GM18858 (cell line): Measurements from ENCODE around the gene HSPB7.
"Not testable (repeated sequence)": the region's sequence is repeated elsewhere in the genome, so short reads cannot be mapped to it uniquely, and the experiment has no call there.

Experiments
- ATAC-seq: cut with Tn5 transposase; IDR thresholded peaks from one replicate; pipeline ENCODE4 v1.9.1; 2021; ENCODE audit not compliant: unreplicated experiment

Gene HSPB7

DNA sequence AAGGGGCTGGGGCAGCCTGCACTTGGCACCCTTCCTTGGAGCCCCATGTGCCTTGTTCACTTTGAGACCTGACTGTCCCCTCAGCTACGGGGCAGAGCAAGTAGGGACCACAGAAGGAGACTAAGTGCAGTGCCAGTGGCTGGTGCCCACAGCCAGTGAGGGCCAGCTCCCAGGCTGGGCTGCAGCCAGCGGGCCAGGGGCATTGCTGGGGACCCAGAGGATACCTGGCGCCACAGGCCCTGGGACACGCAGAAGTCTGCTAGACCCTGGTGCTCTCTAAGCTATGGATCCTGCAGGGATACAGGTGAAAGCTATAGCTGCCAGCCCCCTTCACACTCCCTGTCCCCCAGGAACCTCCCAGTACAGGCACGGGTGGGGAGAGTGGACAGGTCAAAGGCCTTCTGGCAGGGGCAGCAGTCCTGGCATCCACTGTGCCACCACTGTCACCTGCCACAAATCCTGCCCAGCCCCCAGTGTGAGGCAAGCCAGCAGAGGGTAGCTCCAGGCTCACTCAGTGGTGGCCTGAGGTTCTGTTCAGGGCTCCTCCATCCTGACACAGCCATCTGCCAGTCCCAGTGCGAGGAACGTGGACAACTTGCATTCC is 5.3 kb upstream of the HSPB7 start:
- ATAC-seq = no peak

DNA sequence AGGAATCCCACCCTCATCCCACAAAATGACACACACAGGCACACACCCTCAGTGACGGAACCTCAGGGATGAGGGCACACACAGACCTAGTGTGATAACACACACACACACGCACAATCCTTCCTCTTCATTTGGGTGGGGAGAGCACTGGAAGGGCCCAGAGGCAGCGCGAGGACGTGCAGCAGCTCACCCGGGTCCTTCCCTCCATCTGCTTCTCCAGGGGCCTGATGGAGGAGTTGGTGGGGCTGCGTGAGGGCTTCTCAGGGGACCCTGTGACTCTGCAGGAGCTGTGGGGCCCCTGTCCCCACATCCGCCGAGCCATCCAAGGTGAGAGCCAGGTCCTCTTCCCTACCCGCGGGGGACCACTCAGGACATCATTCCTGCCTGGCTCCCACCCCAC is 4.5 kb upstream of the HSPB7 start:
- no peak for ATAC-seq

DNA sequence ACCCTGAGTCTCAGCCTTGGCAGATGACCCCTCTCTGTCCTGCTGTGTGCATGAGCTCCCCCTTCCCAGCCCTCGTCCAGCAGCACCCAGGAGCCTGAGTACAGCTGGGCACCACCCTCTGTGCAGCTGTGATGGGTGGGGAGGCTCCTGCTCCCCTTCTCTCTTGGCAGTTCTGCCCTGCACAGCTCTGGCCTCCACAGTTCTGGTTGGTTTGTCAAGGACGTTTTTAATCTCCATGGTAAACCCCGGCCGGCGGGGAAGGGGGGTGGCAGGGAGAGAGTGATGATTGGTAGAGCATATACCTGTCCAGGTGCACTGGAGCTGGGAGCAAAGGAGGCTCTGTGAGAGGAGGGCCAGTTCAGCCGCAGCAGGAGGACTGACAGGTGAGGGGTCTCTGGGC is 3.8 kb upstream of the HSPB7 start, which contains the start of gene CLCNKA:
CLCNKA (plus strand) TSS at position 356 of the 400 bp plus-strand sequence. CDS start 584 bp downstream, outside the sequence.
- no peak for ATAC-seq

DNA sequence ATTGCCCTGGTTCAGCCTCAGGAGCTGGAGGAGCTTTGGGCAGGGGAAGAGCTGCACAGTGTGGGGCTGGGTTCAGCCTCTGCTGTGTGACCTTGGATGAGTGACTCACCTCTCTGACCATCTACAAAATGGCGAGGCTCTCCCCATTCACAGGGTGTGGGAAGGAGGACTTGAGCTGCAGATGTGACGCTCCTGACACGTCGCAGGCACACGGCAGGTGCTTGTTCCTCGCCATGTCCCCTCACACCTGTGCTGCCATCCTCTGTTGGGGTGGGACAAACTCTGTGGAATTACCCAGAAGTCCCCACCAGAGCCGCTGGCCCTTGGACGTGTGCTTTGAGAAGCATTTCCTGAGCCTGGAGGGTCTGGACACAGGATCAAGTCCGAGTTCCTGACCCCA is 3.0 kb upstream of the HSPB7 start:
- not testable (repeated sequence) for ATAC-seq

DNA sequence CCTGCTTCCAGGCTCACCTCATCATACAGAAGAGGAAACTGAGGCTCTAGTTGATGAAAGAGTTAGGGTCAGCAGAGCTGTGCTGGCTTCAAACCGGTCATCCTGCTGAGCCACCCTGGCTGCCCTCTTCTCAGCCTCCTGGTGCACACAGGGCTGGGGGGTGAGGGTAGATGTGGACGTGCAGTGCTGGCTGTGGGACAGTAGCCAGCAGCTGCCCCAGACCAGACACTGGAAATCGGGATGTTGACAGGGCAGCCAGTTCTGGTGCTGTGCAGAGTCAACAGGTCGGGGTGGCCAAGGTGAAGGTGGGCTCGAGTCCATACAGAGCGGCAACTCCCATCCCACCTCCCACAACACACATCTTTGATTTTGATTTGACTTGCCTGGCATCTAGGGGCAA is 2.5 kb upstream of the HSPB7 start:
- no peak for ATAC-seq

DNA sequence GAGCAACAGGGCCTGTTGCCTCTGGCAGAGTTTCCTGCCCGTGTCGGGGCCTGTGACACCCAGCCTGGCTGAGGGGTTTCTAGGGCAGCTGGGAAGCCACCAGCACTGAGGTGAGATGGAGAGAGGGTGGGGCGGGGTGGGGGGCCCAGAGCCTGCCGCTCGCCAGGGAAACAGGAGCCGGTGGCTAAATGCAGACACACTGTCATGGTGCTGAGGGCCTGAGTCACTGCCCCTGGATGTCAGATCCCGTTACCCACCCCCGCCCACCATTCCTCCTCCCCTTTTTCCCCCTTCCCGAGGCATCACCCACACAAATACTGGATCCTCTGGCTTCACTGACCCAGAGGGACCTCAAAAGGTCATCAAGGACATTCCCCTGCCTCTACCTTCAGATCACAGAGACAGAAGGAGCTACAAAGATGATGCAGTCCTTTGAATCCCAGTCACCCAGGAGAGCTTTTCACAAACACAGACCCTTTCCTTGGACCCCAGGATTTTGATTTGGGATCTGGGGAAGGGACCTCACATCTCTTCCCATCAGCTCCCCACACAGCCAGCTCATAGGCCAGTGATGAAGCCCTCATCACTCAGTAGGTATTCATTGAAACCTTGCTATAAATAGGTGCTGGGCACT is 1.9 kb upstream of the HSPB7 start:
- ATAC-seq = no peak

DNA sequence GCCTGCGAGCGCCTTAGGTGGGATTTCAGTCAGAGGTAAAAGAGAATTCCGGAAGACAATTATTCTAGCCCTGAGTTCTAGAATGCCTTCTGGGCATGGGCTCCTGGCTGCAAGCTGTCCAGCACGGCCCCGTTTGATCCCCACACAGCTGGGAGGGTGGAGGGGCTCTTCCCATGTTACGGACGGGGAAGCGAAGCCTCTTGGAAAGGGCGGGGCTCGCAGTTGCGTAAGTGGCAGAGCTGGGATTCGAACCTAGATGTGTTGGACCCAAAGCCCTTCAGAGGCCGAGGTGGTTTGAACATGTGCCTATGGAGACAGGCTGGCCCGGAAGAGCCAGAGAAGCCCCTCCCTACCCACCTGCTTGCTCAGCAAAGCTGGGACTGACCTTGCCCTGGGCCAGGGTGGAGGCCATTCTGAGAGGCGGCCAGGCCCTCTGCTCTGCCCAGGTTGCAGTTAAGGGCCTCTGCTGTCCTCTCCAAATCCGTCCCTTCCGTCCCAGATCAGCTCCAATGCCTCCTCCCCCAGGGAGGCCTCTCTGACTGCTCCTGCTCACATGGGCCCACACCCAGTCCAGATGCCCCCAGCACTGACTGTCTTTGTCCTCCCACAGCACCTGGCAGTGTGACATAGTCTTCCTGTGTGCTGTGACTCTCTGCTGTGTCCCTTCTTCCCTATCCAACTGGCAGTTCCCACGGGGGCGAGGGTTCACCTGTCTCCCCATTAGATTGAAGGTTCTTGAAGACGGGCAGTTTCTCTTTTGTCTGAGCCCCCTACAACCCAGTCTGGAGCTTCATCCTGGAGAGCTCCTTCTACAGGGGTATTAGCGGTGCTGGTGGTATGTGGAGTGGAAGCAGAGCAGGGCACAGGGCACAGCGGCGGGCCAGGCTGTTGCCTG is 1.2 kb upstream of the HSPB7 start:
- no peak for ATAC-seq

DNA sequence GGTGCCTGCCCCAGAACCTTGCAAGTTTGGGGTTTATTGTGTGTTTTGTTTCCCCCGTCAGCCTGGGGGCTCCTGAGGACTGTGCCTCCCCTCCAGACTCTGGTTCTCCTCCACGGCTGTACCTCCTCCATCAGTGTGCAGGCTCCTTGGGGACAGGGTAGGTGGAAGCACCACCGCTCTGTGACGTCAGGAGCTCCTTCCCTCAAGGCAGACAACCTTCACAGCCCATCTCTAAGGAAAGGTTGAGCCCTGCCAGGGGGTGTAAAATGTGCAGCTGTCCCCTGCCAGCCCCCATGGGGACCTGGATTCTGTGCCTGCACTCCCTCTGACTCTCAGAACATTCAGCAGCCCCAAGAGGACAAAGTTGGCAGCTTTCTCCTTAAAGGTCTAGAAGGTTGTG is 465 bp upstream of the HSPB7 start:
- no peak for ATAC-seq

DNA sequence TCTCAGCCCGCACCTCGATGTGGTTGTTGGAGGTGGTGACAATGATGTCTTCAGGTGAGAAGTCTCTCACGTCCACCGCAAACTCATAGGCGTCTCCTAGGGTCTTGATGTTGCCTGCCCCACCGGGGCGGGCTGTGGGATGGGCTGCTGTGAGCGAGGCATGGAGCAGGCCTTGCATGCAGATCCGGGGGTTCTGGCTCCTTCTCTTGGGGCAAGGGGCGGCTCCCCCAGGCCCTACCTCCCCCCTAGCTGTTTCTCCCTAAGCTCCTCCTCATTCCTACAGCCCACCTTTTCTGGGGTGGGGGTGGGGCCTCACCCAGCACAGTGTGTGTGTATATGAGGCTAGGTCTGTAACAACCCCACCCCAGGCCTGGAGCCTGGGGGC is 775 bp downstream of the HSPB7 start:
- no peak for ATAC-seq

DNA sequence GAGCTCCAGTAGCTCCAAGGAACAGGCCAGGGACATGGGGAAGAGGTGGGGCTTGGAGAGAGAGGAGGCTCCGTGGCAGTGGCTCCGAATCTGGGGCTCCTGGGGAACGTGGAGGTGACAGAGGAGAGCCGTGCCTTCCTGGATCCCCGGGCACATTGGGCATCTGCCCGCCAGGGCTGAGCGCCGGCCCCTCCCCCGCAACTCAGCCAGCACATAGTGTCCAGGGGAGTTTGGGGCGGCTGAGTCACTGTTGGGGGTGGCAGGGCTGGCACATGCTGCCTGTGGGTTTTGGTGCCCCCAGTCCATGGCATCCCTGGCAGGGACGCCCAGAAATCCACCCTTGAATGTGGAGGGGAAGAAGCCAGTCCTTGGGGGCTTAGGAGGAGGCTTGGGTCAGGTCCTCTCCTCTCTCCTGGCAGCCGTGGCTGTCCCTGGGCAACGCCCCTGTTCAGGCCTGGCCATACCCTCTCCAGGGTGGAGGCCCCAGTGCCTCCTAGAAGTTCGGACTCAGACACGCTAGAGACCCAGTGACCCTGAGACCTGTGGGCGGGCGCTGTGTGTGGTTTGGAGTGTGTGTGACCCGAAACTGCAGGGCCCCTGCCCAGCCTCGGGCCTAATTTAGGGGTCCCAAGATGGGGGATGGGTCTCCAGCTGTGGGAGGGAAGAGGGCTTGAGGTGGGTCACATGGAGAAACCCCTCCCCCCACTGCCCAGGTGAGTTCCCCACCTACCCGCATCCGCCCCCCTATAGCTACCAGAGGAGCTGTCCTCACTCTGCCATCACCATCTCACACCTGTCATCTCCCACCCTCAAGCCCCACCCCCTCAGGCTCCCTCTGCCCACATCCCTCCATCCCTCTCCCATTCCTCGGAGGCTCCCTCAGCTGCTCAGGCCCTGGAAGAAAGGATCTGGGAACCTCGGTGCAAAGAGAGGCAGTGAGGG is 1.6 kb downstream of the HSPB7 start:
- ATAC-seq = no peak

DNA sequence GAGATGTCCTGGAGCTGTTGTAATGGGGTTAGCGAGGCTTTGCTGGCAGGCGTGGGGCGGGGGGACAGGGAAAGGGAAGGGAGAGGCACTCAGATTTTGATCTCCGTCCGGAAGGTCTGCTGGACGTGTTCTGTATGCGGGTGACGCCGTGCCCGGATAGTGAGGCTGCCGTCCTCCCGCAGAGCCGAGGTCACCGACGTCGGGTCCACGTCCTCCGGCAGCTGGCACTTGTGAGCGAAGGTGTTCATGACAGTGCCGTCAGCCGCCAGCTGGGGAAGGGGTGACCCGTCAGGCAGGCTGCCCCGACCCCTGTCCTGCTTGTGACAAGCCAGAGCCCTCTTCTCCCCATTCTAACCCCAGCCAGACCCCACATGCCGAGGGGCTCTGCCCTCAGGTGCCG is 2.4 kb downstream of the HSPB7 start:
- no peak for ATAC-seq

DNA sequence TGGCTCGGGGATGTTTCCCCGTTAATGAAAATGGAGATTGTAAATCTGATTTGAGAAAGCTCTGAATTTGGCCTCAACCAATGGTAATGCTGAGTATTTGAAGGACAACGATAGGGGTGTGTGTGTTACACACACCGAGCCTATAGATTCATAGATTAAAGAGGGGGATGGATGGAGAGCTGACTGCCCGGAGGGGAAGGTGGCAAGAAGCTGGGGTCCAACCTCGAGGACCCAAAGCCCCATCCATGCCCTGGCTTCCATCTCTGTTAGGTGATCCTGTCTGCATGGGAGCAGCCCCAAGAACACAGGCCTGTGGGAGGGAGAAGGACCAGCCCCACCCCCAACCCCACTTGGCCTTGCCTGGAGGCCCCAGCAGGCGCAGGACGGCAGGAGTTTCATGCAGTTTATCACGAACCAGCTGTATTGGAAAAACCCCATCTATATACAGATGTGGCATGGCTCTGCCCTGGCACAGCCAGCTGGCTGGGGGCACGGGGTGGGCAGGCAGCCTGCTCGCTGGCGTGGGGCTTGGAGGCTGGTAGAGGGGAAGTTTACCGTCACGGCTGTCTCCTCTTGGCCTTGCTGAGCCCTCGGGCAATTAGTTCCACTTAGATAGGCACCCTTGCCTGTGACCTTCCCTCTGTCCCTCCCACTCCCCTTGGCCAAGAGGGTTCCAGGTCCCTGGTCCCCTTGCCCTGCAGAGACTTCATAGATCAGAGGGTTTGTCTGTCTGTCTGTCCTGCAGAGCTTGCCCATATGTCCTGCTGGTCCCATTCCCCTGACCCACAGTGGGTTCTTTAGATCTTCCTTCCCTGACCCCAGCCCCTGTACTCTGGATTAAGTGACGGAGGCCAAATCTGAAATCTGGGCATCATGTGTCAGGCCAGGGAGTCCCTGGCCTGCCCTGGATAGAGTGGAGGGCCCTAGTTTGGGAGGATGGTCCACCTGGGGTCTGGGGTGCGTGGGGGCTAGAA is 3.0 kb downstream of the HSPB7 start:
- no peak for ATAC-seq

DNA sequence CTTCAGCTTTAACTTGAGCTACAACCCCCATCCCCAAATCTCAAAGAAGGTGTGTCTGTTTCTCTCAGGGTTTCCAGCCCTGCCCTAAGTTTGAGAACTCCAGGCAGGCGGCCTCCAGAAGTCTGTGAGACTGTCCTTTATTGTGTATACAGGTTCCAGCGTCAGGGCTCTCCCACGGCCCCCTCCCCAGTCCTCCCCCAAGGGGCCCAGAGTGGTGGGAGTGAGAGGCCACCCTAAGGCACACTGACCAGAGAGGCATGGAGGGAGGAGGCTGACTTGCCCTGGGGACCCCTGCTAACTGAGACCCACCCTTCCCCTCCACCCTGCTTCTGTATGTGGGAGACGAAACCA is 4.0 kb downstream of the HSPB7 start:
- no peak for ATAC-seq

DNA sequence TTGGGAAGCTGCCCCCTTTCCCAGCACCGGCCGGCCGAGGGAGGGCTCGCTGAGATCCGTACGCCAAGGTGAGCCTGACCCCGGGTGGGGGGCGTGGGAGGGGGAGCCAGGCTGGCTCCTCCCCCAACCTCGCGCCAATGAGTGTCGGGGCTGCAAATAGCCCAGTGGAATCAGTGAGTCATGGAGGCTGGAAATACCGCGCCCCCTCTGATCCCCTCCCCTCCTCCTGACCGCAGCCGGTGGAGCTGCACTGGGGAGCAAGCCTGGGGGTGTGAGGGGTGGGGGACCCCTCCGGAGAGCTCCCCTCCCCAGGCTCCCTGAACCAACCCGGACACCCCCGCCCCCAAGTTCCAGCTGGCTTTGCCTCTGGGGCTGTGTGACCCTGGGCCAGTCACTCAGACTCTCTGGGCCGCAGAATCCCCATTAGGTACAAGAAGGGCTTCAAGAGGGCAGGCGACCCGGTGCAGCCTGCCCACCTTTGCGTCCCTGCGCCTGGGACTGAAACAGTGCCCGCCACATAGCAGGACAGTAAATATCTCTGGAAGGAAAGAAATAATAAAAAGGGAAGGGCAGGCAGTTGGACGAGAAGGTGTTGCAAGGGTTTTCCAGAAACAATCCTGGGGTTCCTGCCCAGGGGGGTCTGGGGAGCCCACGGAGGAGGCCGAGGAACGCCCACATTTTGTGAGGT is 4.5 kb downstream of the HSPB7 start:
- no peak for ATAC-seq

DNA sequence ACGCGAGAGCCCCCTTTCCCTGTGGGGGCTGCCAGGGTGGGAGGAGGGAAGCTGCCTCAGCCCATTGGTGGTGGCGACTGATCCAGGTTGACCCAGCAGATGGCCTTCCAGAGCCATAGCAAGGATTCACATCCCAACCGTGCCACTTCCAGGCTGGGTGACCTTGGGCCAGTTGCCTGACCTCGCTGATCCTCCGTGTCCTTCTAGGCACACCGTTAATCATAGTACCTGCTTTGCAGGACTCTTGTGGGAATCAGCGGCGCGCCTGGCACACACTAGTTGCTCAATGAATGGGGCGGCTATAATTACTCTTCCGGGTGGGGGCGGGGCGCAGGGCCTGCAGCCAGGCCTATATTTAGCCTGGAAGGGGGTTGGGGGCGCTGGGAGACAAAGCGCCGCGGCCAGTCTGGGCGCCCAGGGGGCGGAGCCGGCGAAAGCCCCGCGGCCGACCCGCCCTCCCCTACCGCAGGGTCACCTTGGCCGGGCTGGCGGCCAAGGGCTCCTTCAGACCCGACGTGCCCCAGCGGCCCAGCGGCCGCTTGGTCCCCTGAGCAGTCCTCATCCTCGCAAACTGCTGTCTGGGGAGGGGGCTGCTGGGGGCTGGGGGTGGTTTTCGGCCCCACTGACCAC is 5.1 kb downstream of the HSPB7 start:
- ATAC-seq = no peak

DNA sequence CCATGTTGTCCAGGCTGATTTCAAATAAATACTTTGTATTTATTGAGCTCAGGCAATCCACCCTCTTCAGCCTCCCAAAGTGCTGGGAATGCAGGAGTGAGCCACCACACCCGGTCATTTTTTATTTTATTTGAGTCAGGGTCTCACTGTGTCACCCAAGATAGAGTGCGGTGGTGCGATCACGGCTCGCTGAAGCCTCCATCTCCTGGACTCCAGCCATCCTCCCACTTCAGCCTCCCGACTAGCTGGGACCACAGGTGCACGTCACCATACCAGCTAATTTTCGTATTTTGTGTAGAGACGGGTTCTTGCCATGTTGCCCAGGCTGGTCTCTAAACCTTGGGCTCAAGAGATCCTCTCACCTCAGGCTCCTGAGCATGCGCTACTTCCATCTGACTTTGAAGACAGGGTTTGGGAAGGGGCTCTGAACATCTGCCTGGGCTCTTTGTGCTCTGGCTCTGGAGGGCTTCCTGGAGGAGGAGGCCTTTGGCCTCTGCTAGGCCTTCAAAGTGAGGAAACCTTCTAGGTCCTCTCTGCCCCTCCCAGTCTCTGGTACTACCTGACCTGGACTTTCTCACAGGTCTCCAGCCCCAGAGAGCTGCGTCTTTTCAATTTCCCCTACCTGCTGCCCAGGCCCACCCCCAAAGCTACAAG is 5.8 kb downstream of the HSPB7 start:
- no peak for ATAC-seq

DNA sequence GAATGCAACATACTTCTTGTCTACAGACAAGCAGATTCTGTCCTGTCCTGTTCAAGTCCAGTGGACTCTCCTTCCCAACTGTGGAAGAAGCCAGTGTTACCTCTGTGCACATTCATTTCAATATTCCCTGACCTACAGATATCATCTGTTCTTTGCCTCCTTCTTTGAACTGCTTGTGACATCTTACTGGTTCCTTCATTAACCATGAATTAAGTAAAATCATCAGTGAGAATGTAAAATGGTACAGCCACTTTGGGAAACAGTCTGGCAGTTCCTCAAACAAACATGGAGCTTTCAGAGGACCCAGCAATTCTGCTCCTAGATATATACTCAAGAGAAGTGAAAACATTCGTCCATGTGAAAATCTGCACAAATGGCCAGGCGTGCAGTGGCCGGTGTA is 7.0 kb downstream of the HSPB7 start:
- no peak for ATAC-seq

DNA sequence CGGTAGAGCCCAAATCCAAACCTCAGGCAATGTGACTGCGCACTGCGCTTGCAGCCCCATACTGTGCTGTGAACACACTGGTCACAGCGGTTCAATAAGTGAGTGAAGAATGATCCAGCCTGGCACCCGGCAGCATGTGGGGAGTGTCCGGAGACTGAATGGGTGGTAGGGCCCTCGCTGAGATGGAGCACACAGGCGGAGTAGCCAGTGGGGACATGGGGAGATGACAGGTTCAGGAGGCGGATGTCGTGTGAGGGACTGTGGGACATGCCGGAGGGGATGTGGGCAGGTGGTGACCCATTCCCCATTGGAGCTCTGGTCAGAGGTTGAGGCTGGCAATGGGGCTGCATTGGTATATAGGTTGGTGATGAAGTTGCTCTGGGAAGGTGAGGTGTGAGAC is 8.2 kb downstream of the HSPB7 start:
- no peak for ATAC-seq
